GM12873 (cell line): ENCODE results near the gene ZNF667.

Experiments
- CTCF ChIP-seq: IDR thresholded peaks from 2 replicates; pipeline ENCODE4 v1.5.1; 2012; ENCODE audit warnings: low read depth, mild to moderate bottlenecking, moderate library complexity, low read length, control low read depth; ENCODE audit not compliant: insufficient read depth; ENCODE audit errors: missing control alignments

The ZNF667 gene

GRCh38 chr19:56477429-56478338 lies 539 bp upstream of the ZNF667 start:
- no peak for TF ChIP-seq CTCF

GRCh38 chr19:56476093-56476492 lies 1.1 kb downstream of the ZNF667 start:
- no peak for TF ChIP-seq CTCF

GRCh38 chr19:56474308-56474707 lies 2.8 kb downstream of the ZNF667 start:
- TF ChIP-seq CTCF = no peak

- no peak for TF ChIP-seq CTCF
These were observed 35.8 kb downstream of the ZNF667 start for GRCh38 chr19:56441206-56441792.

GRCh38 chr19:56423985-56424353 lies 53.2 kb downstream of the ZNF667 start:
- no peak for TF ChIP-seq CTCF

GRCh38 chr19:56423276-56423984 lies 53.7 kb downstream of the ZNF667 start:
- no peak for TF ChIP-seq CTCF

GRCh38 chr19:56405062-56405461 lies 72.1 kb downstream of the ZNF667 start:
- no peak for TF ChIP-seq CTCF
